Uterus (tissue), 2 donors: ENCODE measurements around the gene CDH4.

Source experiments
- POLR2A ChIP-seq, 2 donors: fragments of 450-650 bp; IDR thresholded peaks; one replicate each; pipeline ENCODE4 v1.6.1; 2016; ENCODE audit warnings: antibody characterized with exemption in 2 of 2, mild to moderate bottlenecking in 1 of 2, moderate library complexity in 1 of 2
- TF ChIP-seq, protein P1 (sequence below), 4 experiments: fragments of 200-600 bp in 2 of 4; fragments of 450-650 bp in 2 of 4; sonication (generic) in 2 of 4; IDR thresholded peaks; one replicate each; pipeline ENCODE4 v1.5.1; 2016 to 2019; ENCODE audit warnings: antibody characterized with exemption in 4 of 4, mild to moderate bottlenecking in 2 of 4, moderate library complexity in 1 of 4

- TF ChIP-seq, protein P1, sequence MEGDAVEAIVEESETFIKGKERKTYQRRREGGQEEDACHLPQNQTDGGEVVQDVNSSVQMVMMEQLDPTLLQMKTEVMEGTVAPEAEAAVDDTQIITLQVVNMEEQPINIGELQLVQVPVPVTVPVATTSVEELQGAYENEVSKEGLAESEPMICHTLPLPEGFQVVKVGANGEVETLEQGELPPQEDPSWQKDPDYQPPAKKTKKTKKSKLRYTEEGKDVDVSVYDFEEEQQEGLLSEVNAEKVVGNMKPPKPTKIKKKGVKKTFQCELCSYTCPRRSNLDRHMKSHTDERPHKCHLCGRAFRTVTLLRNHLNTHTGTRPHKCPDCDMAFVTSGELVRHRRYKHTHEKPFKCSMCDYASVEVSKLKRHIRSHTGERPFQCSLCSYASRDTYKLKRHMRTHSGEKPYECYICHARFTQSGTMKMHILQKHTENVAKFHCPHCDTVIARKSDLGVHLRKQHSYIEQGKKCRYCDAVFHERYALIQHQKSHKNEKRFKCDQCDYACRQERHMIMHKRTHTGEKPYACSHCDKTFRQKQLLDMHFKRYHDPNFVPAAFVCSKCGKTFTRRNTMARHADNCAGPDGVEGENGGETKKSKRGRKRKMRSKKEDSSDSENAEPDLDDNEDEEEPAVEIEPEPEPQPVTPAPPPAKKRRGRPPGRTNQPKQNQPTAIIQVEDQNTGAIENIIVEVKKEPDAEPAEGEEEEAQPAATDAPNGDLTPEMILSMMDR (IDR thresholded peaks at IDR 0.05): no peak
- no peak for TF ChIP-seq POLR2A (IDR thresholded peaks at IDR 0.05)
Observed at GRCh38 chr20:61240814-61241213, 11.2 kb upstream of the CDH4 start.
